ENCODE data around the gene GSTM3. TPM values are rescaled to one million over a fixed set of nuclear protein-coding genes. Genes with fewer than 3 reads are reported as not detected.
A peak's percentile ranks its signal among the peaks of the same experiment; 100 is the strongest.
"Not testable (repeated sequence)": the region's sequence is repeated elsewhere in the genome, so short reads cannot be mapped to it uniquely, and the experiment has no call there.

The GSTM3 gene
- total and polyA plus RNA-seq, 9 donors: 29.2 to 62.0 (median 50.8) TPM

GRCh38 chr1:109702940-109703339 is 37.9 kb downstream of the GSTM3 start:
- H3K36me3 ChIP-seq (ENCODE audit: control insufficient read depth, insufficient read depth, low read length); H3K27ac ChIP-seq (ENCODE audit: low read length); H3K4me1 ChIP-seq (ENCODE audit: control insufficient read depth, insufficient read depth, low read length); H3K4me3 ChIP-seq (ENCODE audit: low read length); H3K9me3 ChIP-seq (replicated peaks; ENCODE audit: control insufficient read depth, low read depth, low read length); DNase-seq; H3K27me3 ChIP-seq (ENCODE audit: control insufficient read depth, insufficient read depth, low read length): not testable (repeated sequence)
- 86% methylated on average over 1 of the region's 3 CpGs for WGBS (ENCODE audit: insufficient coverage)

DNA sequence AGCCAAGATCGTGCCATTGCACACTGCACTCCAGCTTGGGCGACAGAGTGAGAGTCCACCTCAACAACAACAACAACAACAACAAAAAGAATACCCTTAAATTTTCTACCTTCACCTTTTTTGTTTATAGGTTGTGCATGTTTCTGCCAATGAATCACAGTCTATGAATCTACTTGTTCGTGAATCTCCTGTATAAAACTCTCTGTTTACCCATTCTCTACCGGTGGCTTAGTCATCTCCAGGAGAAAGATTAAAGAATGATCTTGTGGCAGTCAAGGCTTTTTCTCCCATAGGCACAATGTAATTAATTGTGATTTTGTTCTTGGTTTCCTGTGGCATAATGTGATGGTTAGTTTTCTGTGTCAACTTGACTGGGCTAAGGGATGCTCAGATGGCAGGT is 43.0 kb downstream of the GSTM3 start:
- DNase-seq; H3K9me3 ChIP-seq (replicated peaks; ENCODE audit: control insufficient read depth, low read depth, low read length); H3K4me3 ChIP-seq (ENCODE audit: low read length); H3K27me3 ChIP-seq (ENCODE audit: control insufficient read depth, insufficient read depth, low read length); H3K4me1 ChIP-seq (ENCODE audit: control insufficient read depth, insufficient read depth, low read length); H3K36me3 ChIP-seq (ENCODE audit: control insufficient read depth, insufficient read depth, low read length); H3K27ac ChIP-seq (ENCODE audit: low read length): not testable (repeated sequence)
- WGBS (ENCODE audit: insufficient coverage): no CpG with 5 or more reads among the region's 4 CpGs

DNA sequence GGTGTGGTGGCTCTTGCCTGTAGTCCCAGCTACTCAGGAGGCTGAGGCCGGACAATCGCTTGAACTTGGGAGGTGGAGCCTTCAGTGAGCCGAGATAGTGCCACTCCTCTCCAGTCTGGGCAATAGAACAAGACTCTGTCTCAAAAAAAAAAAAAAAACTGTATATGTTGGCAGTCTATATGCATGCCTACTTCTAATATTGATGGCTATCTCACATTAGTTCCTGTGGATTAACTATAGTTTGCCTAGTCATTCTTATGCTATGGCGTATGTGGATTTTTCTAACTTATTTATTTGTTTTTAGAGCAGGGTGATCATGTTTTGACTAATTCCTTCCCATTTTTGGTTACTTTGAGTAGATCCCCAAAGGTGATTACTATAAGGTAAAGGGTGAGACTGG is 43.8 kb downstream of the GSTM3 start:
- Histone ChIP-seq H3K27ac (ENCODE audit: low read length) (no peak overlapping the region), H3K36me3 (ENCODE audit: control insufficient read depth, insufficient read depth, low read length) (no peaks in the 10 kb centered on the region), H3K9me3 (replicated peaks; ENCODE audit: control insufficient read depth, low read depth, low read length) (no peaks in the 10 kb centered on the region), H3K4me1 (ENCODE audit: control insufficient read depth, insufficient read depth, low read length) (no peaks in the 10 kb centered on the region), H3K4me3 (ENCODE audit: low read length) (no peak overlapping the region), H3K27me3 (ENCODE audit: control insufficient read depth, insufficient read depth, low read length) (no peaks in the 10 kb centered on the region)
- WGBS (ENCODE audit: insufficient coverage): no CpG with 5 or more reads among the region's 4 CpGs
- DNase-seq: no peak

DNA sequence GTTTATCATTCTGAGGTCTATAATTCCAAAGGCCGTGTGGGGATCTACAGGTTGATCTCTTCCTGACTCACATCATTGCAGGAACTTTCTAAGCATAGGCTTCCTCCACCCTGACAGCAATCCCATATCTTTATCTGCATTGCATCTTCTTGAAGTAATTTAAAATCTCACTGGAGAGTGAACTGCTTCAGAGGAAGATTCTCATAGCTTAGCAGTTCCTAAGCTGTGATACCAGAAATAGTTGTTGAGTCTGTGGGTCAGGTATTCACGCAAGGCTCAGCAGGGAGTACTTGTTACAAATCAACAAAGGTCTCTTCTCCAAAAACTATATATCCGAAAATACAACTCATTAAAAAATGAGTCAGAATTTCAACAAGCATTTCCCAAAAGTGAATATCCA is 45.7 kb downstream of the GSTM3 start:
- not testable (repeated sequence) for H3K27me3 ChIP-seq (ENCODE audit: control insufficient read depth, insufficient read depth, low read length); H3K36me3 ChIP-seq (ENCODE audit: control insufficient read depth, insufficient read depth, low read length); H3K4me3 ChIP-seq (ENCODE audit: low read length); H3K27ac ChIP-seq (ENCODE audit: low read length); H3K4me1 ChIP-seq (ENCODE audit: control insufficient read depth, insufficient read depth, low read length); DNase-seq; H3K9me3 ChIP-seq (replicated peaks; ENCODE audit: control insufficient read depth, low read depth, low read length)
- 100% methylated on average over 1 of the region's 3 CpGs for WGBS (ENCODE audit: insufficient coverage)

DNA sequence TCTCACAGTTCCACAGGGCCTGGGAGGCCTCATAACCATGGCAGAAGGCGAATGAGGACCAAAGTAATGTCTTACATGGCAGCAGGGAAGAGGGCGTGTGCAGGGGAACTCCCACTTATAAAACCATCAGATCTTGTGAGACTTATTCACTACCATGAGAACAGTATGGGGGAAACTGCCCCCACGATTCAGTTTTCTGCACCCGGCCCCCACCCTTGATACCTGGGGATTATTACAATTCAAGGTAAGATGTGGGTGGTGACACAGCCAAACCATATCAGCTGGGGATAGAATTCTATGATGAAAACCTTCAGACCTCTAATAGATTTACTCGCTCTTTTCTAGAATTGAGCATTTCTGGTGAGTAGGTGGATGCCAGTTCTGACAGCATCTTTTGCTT is 46.4 kb downstream of the GSTM3 start:
- H3K27ac ChIP-seq (ENCODE audit: low read length); DNase-seq; H3K9me3 ChIP-seq (replicated peaks; ENCODE audit: control insufficient read depth, low read depth, low read length); H3K4me3 ChIP-seq (ENCODE audit: low read length); H3K36me3 ChIP-seq (ENCODE audit: control insufficient read depth, insufficient read depth, low read length); H3K4me1 ChIP-seq (ENCODE audit: control insufficient read depth, insufficient read depth, low read length); H3K27me3 ChIP-seq (ENCODE audit: control insufficient read depth, insufficient read depth, low read length): not testable (repeated sequence)
- WGBS (ENCODE audit: insufficient coverage): no CpG with 5 or more reads among the region's 5 CpGs

DNA sequence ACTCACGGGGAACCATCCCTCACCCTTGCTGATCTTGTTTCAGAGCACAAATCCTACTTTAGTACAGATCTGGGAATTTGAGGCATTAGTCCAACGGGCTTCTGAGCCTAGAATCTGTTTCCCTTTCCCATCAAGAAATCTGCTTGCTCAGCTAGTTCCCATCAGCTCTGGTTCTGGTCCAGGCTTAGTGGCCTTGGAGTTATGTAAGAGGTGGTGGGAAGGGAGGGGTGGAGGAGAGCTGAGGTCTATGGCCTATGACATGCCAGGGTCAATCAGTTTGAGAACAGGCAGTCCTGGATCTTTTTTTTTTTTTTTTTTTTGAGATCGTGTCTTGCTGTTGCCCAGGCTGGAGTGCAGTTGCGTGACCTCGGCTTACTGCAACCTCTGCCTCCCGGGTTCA is 49.1 kb downstream of the GSTM3 start:
- Histone ChIP-seq H3K4me3 (ENCODE audit: low read length) (no peak overlapping the region), H3K36me3 (ENCODE audit: control insufficient read depth, insufficient read depth, low read length) (peaks cover 7% of the 10 kb centered on the region), H3K27ac (ENCODE audit: low read length) (no peak overlapping the region), H3K27me3 (ENCODE audit: control insufficient read depth, insufficient read depth, low read length) (no peaks in the 10 kb centered on the region), H3K9me3 (replicated peaks; ENCODE audit: control insufficient read depth, low read depth, low read length) (no peaks in the 10 kb centered on the region), H3K4me1 (ENCODE audit: control insufficient read depth, insufficient read depth, low read length) (peaks cover 3% of the 10 kb centered on the region)
- DNase-seq: no peak
- WGBS (ENCODE audit: insufficient coverage): no CpG with 5 or more reads among the region's 6 CpGs

- WGBS (ENCODE audit: insufficient coverage): 48% methylated on average over 3 of the region's 6 CpGs
- Histone ChIP-seq H3K4me3 (ENCODE audit: low read length) (no peak overlapping the region), H3K9me3 (replicated peaks; ENCODE audit: control insufficient read depth, low read depth, low read length) (no peaks in the 10 kb centered on the region), H3K36me3 (ENCODE audit: control insufficient read depth, insufficient read depth, low read length) (peaks cover 7% of the 10 kb centered on the region), H3K4me1 (ENCODE audit: control insufficient read depth, insufficient read depth, low read length) (peaks cover 3% of the 10 kb centered on the region), H3K27me3 (ENCODE audit: control insufficient read depth, insufficient read depth, low read length) (no peaks in the 10 kb centered on the region), H3K27ac (ENCODE audit: low read length) (no peak overlapping the region)
- no peak for DNase-seq
Observed at GRCh38 chr1:109689844-109690405, 50.9 kb downstream of the GSTM3 start.

DNA sequence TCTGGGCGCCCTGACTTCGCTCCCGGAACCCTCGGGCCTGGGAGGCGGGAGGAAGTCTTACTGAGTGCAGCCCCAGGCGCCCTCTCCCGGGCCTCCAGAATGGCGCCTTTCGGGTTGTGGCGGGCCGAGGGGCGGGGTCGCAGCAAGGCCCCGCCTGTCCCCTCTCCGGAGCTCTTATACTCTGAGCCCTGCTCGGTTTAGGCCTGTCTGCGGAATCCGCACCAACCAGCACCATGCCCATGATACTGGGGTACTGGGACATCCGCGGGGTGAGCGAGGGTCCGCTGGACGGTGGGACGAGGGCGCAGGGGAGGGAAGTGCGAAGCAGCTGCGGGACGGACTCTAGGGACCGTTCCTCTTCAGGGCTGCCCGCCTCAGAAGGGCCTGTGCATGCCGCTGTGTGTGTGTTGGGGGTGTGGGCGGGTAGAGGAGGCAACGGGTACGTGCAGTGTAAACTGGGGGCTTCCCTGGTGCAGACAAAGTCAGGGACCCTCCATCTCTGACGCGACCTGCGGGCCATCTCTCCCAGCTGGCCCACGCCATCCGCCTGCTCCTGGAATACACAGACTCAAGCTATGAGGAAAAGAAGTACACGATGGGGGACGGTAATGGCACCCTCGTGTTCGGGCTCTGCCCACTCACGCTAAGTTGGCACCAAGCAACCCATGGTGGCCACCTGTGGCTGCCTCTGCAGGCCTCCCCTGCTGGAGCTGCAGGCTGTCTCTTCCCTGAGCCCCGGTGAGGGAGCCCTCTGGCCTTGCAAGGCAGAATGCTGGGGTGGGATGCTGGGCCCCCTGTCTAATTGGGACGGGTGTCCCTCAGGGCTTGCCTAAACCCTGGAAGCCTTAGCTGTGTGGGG is 53.0 kb downstream of the GSTM3 start, which contains the start of gene GSTM1:
TSS of gene GSTM1 (plus strand) at position 177 of the 859 bp plus-strand sequence. CDS start at position 234, 57 bp downstream.
- WGBS (ENCODE audit: insufficient coverage): 5% methylated on average over 5 of the region's 46 CpGs
- Histone ChIP-seq H3K27me3 (ENCODE audit: control insufficient read depth, insufficient read depth, low read length) (no peaks in the 10 kb centered on the region), H3K4me1 (ENCODE audit: control insufficient read depth, insufficient read depth, low read length) (peaks cover 3% of the 10 kb centered on the region), H3K9me3 (replicated peaks; ENCODE audit: control insufficient read depth, low read depth, low read length) (no peaks in the 10 kb centered on the region), H3K27ac (ENCODE audit: low read length) (peak within 1 kb of the TSS; percentile 78), H3K36me3 (ENCODE audit: control insufficient read depth, insufficient read depth, low read length) (peaks cover 7% of the 10 kb centered on the region), H3K4me3 (ENCODE audit: low read length) (peak within 1 kb of the TSS; percentile 61)
- DNase-seq: peak; percentile 91

GRCh38 chr1:109687109-109687508 is 53.7 kb downstream of the GSTM3 start:
- H3K4me3 ChIP-seq (ENCODE audit: low read length): peak overlapping the region; percentile 61

GRCh38 chr1:109685890-109686289 is 54.9 kb downstream of the GSTM3 start:
- H3K4me3 ChIP-seq (ENCODE audit: low read length); H3K36me3 ChIP-seq (ENCODE audit: control insufficient read depth, insufficient read depth, low read length); DNase-seq; H3K27me3 ChIP-seq (ENCODE audit: control insufficient read depth, insufficient read depth, low read length); H3K27ac ChIP-seq (ENCODE audit: low read length); H3K9me3 ChIP-seq (replicated peaks; ENCODE audit: control insufficient read depth, low read depth, low read length); H3K4me1 ChIP-seq (ENCODE audit: control insufficient read depth, insufficient read depth, low read length): not testable (repeated sequence)
- WGBS (ENCODE audit: insufficient coverage): no CpG with 5 or more reads among the region's 4 CpGs

More at GRCh38 chr1:109687109-109687508, 53.7 kb downstream of the GSTM3 start:
- not testable (repeated sequence) for H3K4me1 ChIP-seq (ENCODE audit: control insufficient read depth, insufficient read depth, low read length); DNase-seq; H3K9me3 ChIP-seq (replicated peaks; ENCODE audit: control insufficient read depth, low read depth, low read length); H3K27me3 ChIP-seq (ENCODE audit: control insufficient read depth, insufficient read depth, low read length); H3K36me3 ChIP-seq (ENCODE audit: control insufficient read depth, insufficient read depth, low read length)
- WGBS (ENCODE audit: insufficient coverage): 45% methylated on average over 2 of the region's 11 CpGs
- peak overlapping the region; percentile 78 for H3K27ac ChIP-seq (ENCODE audit: low read length)

All from muscle of leg (tissue), 11 donors.